Neural cell (in vitro differentiated cells): ENCODE measurements around the gene BBS4. TPM values are rescaled to one million over a fixed set of nuclear protein-coding genes. Genes with fewer than 3 reads are reported as not detected.

Source experiments
- H2AFZ ChIP-seq: fragments of 200-600, 300-800 bp; sonication (generic), shearing (Covaris generic); 2 replicates; pipeline ENCODE4 v1.6.0; 2014; ENCODE audit warnings: low read depth, mild to moderate bottlenecking, antibody characterized with exemption, low read length, moderate library complexity
- H3F3A ChIP-seq: fragments of 200-600 bp; shearing (Covaris generic); 2 replicates; pipeline ENCODE4 v1.6.1; 2016; ENCODE audit warnings: mild to moderate bottlenecking, moderate library complexity, mixed read lengths, antibody characterized with exemption, low read length; ENCODE audit not compliant: insufficient read depth, poor library complexity, severe bottlenecking
- H3K27ac ChIP-seq: fragments of 200-600, 300-800 bp; sonication (generic), shearing (Covaris generic); 2 replicates; pipeline ENCODE4 v1.5.1; 2014; ENCODE audit warnings: mild to moderate bottlenecking, low read length, moderate library complexity
- H3K27me3 ChIP-seq: fragments of 300-800, 200-600 bp; sonication (generic), shearing (Covaris generic); 2 replicates; pipeline ENCODE4 v1.6.0; 2014; ENCODE audit warnings: mild to moderate bottlenecking, low read depth, low read length, moderate library complexity; ENCODE audit not compliant: insufficient read depth
- H3K36me3 ChIP-seq: fragments of 300-800, 200-600 bp; sonication (generic), shearing (Covaris generic); 2 replicates; pipeline ENCODE4 v1.5.1; 2014; ENCODE audit warnings: mild to moderate bottlenecking, antibody characterized with exemption, low read length, moderate library complexity; ENCODE audit not compliant: insufficient read depth
- H3K4me2 ChIP-seq: fragments of 300-800, 200-600 bp; sonication (generic), shearing (Covaris generic); 2 replicates; pipeline ENCODE4 v1.6.0; 2014; ENCODE audit warnings: mild to moderate bottlenecking, low read length
- H3K4me3 ChIP-seq: fragments of 300-800, 200-600 bp; sonication (generic), shearing (Covaris generic); 2 replicates; pipeline ENCODE4 v1.5.1; 2014; ENCODE audit warnings: mild to moderate bottlenecking, low read length, moderate library complexity
- H3K79me2 ChIP-seq: fragments of 200-600 bp; shearing (Covaris generic); replicated peaks from 2 replicates; pipeline ENCODE4 v1.6.0; 2014; ENCODE audit warnings: mild to moderate bottlenecking, low read length, moderate library complexity; ENCODE audit not compliant: insufficient read depth
- H3K9ac ChIP-seq: fragments of 300-800, 200-600 bp; sonication (generic), shearing (Covaris generic); 2 replicates; pipeline ENCODE4 v1.6.1; 2016; ENCODE audit warnings: mild to moderate bottlenecking, low read length, mixed read lengths
- H3K9me2 ChIP-seq: fragments of 200-600 bp; shearing (Covaris generic); 2 replicates; pipeline ENCODE4 v1.6.1; 2016; ENCODE audit warnings: mild to moderate bottlenecking, low read length, mixed read lengths; ENCODE audit not compliant: insufficient read depth
- H3K9me3 ChIP-seq: fragments of 200-600, 300-800 bp; sonication (generic), shearing (Covaris generic); 2 replicates; pipeline ENCODE4 v1.6.1; 2016; ENCODE audit warnings: mild to moderate bottlenecking, mixed run types, low read length, moderate library complexity, mixed read lengths
- H4K20me1 ChIP-seq: fragments of 200-600 bp; shearing (Covaris generic); 2 replicates; pipeline ENCODE4 v1.6.1; 2016; ENCODE audit warnings: mild to moderate bottlenecking, mixed run types; ENCODE audit not compliant: insufficient read depth
- CTCF ChIP-seq: fragments of 450-650 bp; IDR thresholded peaks from 2 replicates; pipeline ENCODE4 v1.5.1; 2014; ENCODE audit warnings: antibody characterized with exemption, mild to moderate bottlenecking, moderate library complexity; ENCODE audit not compliant: poor library complexity, severe bottlenecking
- EP300 ChIP-seq: fragments of 450-650 bp; conservative IDR thresholded peaks from 2 replicates; pipeline ENCODE4 v1.6.1; 2014; ENCODE audit warnings: antibody characterized with exemption, mild to moderate bottlenecking, moderate library complexity; ENCODE audit not compliant: poor library complexity, severe bottlenecking
- EZH2 ChIP-seq: fragments of 200-600, 300-800 bp; shearing (Covaris generic), sonication (generic); IDR thresholded peaks from 2 replicates; pipeline ENCODE4 v1.6.1; 2014; ENCODE audit warnings: antibody characterized with exemption, low read length, borderline replicate concordance, mild to moderate bottlenecking; ENCODE audit not compliant: insufficient read depth, poor library complexity, severe bottlenecking
- MXI1 ChIP-seq: fragments of 450-650 bp; conservative IDR thresholded peaks from 2 replicates; pipeline ENCODE4 v1.6.1; 2014; ENCODE audit warnings: antibody characterized with exemption, mild to moderate bottlenecking; ENCODE audit not compliant: poor library complexity, severe bottlenecking
- POLR2AphosphoS5 ChIP-seq: IDR thresholded peaks from 2 replicates; pipeline ENCODE4 v1.6.1; 2012
- RAD21 ChIP-seq: fragments of 450-650 bp; conservative IDR thresholded peaks from 2 replicates; pipeline ENCODE4 v1.6.1; 2014; ENCODE audit warnings: antibody characterized with exemption, mild to moderate bottlenecking, moderate library complexity
- REST ChIP-seq: IDR thresholded peaks from 2 replicates; pipeline ENCODE4 v1.6.1; 2012; ENCODE audit warnings: borderline replicate concordance
- SMC3 ChIP-seq: fragments of 450-650 bp; conservative IDR thresholded peaks from 2 replicates; pipeline ENCODE4 v1.6.1; 2014; ENCODE audit warnings: antibody characterized with exemption, mild to moderate bottlenecking, moderate library complexity; ENCODE audit not compliant: poor library complexity
- TAF1 ChIP-seq: IDR thresholded peaks from 2 replicates; pipeline ENCODE4 v1.6.1; 2012; ENCODE audit warnings: low read depth
- polyA plus RNA-seq: library from polyadenylated mRNA; depleted of rRNA; stranded (reverse); fragments of >200 nt; gene quantifications from 2 replicates; pipeline ENCODE4 v1.2.3, GENCODE V29; 2014

Gene BBS4
- polyA plus RNA-seq, 1 donor from 2014 or later = 88.2 TPM

DNA sequence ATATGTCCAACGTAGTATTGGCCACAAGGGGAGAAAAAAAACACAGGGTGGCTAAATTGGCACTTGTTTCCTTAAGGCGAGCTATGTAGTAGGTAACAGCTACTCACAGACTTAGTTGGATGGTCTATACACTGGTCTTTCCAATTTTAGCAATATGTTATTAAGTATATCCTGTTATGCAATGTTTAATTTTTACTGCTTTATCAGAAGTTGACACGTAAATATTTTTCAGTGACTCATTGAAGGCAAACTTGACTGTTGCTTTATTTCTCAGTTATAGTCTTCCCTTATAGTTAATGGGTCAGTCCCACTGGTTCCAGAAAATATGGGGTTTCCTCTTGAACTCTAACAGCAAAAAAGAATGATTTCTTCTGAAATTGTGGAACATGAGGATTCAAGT, 51.1 kb downstream of the BBS4 start:
- H2AFZ ChIP-seq = no peak overlapping the region
- no peaks in the 10 kb centered on the region for H3K9me3 ChIP-seq
- H3K9ac ChIP-seq = no peak overlapping the region
- no peak for TF ChIP-seq SMC3
- TF ChIP-seq MXI1 = no peak
- no peak for TF ChIP-seq RAD21
- no peak for TF ChIP-seq EP300
- no peak for TF ChIP-seq EZH2
- TF ChIP-seq POLR2AphosphoS5 = no peak
- TF ChIP-seq REST = no peak
- TF ChIP-seq CTCF = no peak
- TF ChIP-seq TAF1 = no peak
- H3K4me3 ChIP-seq = no peak overlapping the region
- no peaks in the 10 kb centered on the region for H4K20me1 ChIP-seq
- H3F3A ChIP-seq = no peaks in the 10 kb centered on the region
- no peak overlapping the region for H3K27ac ChIP-seq
- no peak overlapping the region for H3K4me2 ChIP-seq
- H3K27me3 ChIP-seq = no peaks in the 10 kb centered on the region
- H3K79me2 ChIP-seq = no peaks in the 10 kb centered on the region
- H3K36me3 ChIP-seq = no peaks in the 10 kb centered on the region
- no peaks in the 10 kb centered on the region for H3K9me2 ChIP-seq

DNA sequence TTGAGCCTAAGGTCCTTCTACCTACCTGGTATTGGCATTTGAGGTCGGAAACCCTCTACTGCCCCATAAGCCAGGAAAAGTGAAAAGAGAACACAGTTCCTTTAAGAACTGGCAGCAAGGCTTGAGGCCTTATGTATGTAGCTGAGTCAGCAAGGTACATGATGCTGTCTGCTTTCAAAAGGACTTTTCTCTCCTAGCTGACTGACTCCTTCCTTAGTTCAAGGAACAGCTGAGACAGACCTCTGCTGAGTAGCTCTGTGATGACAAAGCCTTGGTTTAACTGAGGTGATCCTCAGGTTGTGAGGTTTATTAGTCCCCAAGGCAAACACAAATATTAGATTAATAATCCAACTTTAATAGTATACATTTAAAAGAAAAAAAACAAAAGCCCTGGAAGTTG, 51.7 kb downstream of the BBS4 start:
- Histone ChIP-seq H3F3A (no peaks in the 10 kb centered on the region), H3K9me3 (no peaks in the 10 kb centered on the region), H3K9me2 (no peaks in the 10 kb centered on the region), H3K79me2 (no peaks in the 10 kb centered on the region), H3K4me3 (no peak overlapping the region), H4K20me1 (no peaks in the 10 kb centered on the region), H3K27ac (no peak overlapping the region), H3K9ac (no peak overlapping the region), H2AFZ (no peak overlapping the region), H3K27me3 (no peaks in the 10 kb centered on the region), H3K36me3 (no peaks in the 10 kb centered on the region), H3K4me2 (no peak overlapping the region)
- TF ChIP-seq EP300 = no peak
- TF ChIP-seq RAD21 = no peak
- TF ChIP-seq CTCF = no peak
- TF ChIP-seq SMC3 = no peak
- no peak for TF ChIP-seq EZH2
- no peak for TF ChIP-seq POLR2AphosphoS5
- TF ChIP-seq REST = no peak
- no peak for TF ChIP-seq MXI1
- TF ChIP-seq TAF1 = no peak
